ENCODE measurements around the gene RPS6KA3. TPM values are rescaled to one million over a fixed set of nuclear protein-coding genes. Genes with fewer than 3 reads are reported as not detected.

Gene RPS6KA3
- total RNA-seq, 2 experiments from 2014 or later = 27.7 to 27.9 TPM

- H3K4me1 Mint-ChIP-seq (ENCODE audit: low read depth) = peaks cover 5% of the 10 kb centered on the region
- intact Hi-C loops (cut with micrococcal nuclease) = no loop called here
- no peak for DNase-seq
- H3K36me3 Mint-ChIP-seq (ENCODE audit: low read depth) = peaks cover 13% of the 10 kb centered on the region
- CTCF ChIA-PET = no interaction called here
- H3K9me3 Mint-ChIP-seq = no peaks in the 10 kb centered on the region
- H3K27me3 Mint-ChIP-seq (ENCODE audit: low read depth) = no peaks in the 10 kb centered on the region
- no peak overlapping the region for H3K27ac Mint-ChIP-seq
- no peak overlapping the region for H3K4me3 Mint-ChIP-seq
Measured at GRCh38 chrX:20151689-20152088, 115.0 kb downstream of the RPS6KA3 start.

GRCh38 chrX:20149326-20149725 is 117.4 kb downstream of the RPS6KA3 start:
- Mint-ChIP-seq H3K27ac (no peak overlapping the region), H3K36me3 (ENCODE audit: low read depth) (peaks cover 5% of the 10 kb centered on the region), H3K4me3 (no peak overlapping the region), H3K4me1 (ENCODE audit: low read depth) (peaks cover 11% of the 10 kb centered on the region), H3K27me3 (ENCODE audit: low read depth) (no peaks in the 10 kb centered on the region), H3K9me3 (no peaks in the 10 kb centered on the region)
- CTCF ChIA-PET = no interaction called here
- DNase-seq = no peak
- intact Hi-C loops (cut with micrococcal nuclease) = no loop called here

GRCh38 chrX:20147561-20147960 is 119.1 kb downstream of the RPS6KA3 start:
- Mint-ChIP-seq H3K9me3 (no peaks in the 10 kb centered on the region), H3K4me3 (no peak overlapping the region), H3K27ac (no peak overlapping the region), H3K27me3 (ENCODE audit: low read depth) (no peaks in the 10 kb centered on the region), H3K36me3 (ENCODE audit: low read depth) (peaks cover 2% of the 10 kb centered on the region), H3K4me1 (ENCODE audit: low read depth) (peaks cover 23% of the 10 kb centered on the region)
- no peak for DNase-seq
- CTCF ChIA-PET = no interaction called here
- intact Hi-C loops (cut with micrococcal nuclease) = no loop called here

- no peaks in the 10 kb centered on the region for H3K27me3 Mint-ChIP-seq (ENCODE audit: low read depth)
- CTCF ChIA-PET = no interaction called here
- H3K27ac Mint-ChIP-seq = peak overlapping the region; percentile 68
- intact Hi-C loops (cut with micrococcal nuclease) = loop anchor here (5.0 kb wide), 5 partner anchors 182 to 1693 kb away; partner anchors contain the start of gene MBTPS2
- H3K4me1 Mint-ChIP-seq (ENCODE audit: low read depth) = peaks cover 30% of the 10 kb centered on the region
- peaks cover 4% of the 10 kb centered on the region for H3K36me3 Mint-ChIP-seq (ENCODE audit: low read depth)
- no peaks in the 10 kb centered on the region for H3K9me3 Mint-ChIP-seq
- DNase-seq = peak; percentile 29
- no peak overlapping the region for H3K4me3 Mint-ChIP-seq
Measured at GRCh38 chrX:20144491-20144890, 122.2 kb downstream of the RPS6KA3 start.

GRCh38 chrX:20143561-20143960 is 123.1 kb downstream of the RPS6KA3 start:
- H3K27ac Mint-ChIP-seq = no peak overlapping the region

GRCh38 chrX:20143111-20143510 is 123.6 kb downstream of the RPS6KA3 start:
- Mint-ChIP-seq H3K36me3 (ENCODE audit: low read depth) (peaks cover 4% of the 10 kb centered on the region), H3K4me1 (ENCODE audit: low read depth) (peaks cover 37% of the 10 kb centered on the region), H3K27me3 (ENCODE audit: low read depth) (no peaks in the 10 kb centered on the region)

More at GRCh38 chrX:20143561-20143960, 123.1 kb downstream of the RPS6KA3 start:
- DNase-seq = peak; percentile 6
- Mint-ChIP-seq H3K4me1 (ENCODE audit: low read depth) (peaks cover 37% of the 10 kb centered on the region), H3K27me3 (ENCODE audit: low read depth) (no peaks in the 10 kb centered on the region), H3K4me3 (no peak overlapping the region), H3K36me3 (ENCODE audit: low read depth) (peaks cover 4% of the 10 kb centered on the region), H3K9me3 (no peaks in the 10 kb centered on the region)
- CTCF ChIA-PET = no interaction called here
- intact Hi-C loops (cut with micrococcal nuclease) = loop anchor here (5.0 kb wide), 5 partner anchors 181 to 1694 kb away; partner anchors contain the start of gene MBTPS2

GRCh38 chrX:20141281-20142220 is 125.2 kb downstream of the RPS6KA3 start, which contains the start of gene EIF1AX:
Gene EIF1AX, minus strand, starts transcription at chrX:20141838. Its CDS starts 198 bp downstream, at chrX:20141640.
- DNase-seq = peak; percentile 97
- no peaks in the 10 kb centered on the region for H3K27me3 Mint-ChIP-seq (ENCODE audit: low read depth)
- CTCF ChIA-PET = no interaction called here
- intact Hi-C loops (cut with micrococcal nuclease) = loop anchor here (1.0 to 5.0 kb wide), 9 partner anchors 83 to 1696 kb away; partner anchors contain the start of gene MBTPS2
- peaks cover 38% of the 10 kb centered on the region for H3K4me1 Mint-ChIP-seq (ENCODE audit: low read depth)
- peaks cover 9% of the 10 kb centered on the region for H3K36me3 Mint-ChIP-seq (ENCODE audit: low read depth)
- H3K4me3 Mint-ChIP-seq = peak within 1 kb of the TSS; percentile 81
- H3K27ac Mint-ChIP-seq = peak within 1 kb of the TSS; percentile 80
- no peaks in the 10 kb centered on the region for H3K9me3 Mint-ChIP-seq

More at GRCh38 chrX:20143111-20143510, 123.6 kb downstream of the RPS6KA3 start:
- DNase-seq = no peak
- H3K4me3 Mint-ChIP-seq = peak overlapping the region; percentile 68
- CTCF ChIA-PET = no interaction called here
- H3K9me3 Mint-ChIP-seq = no peaks in the 10 kb centered on the region
- intact Hi-C loops (cut with micrococcal nuclease) = loop anchor here (5.0 kb wide), 5 partner anchors 181 to 1694 kb away; partner anchors contain the start of gene MBTPS2
- H3K27ac Mint-ChIP-seq = peak overlapping the region; percentile 71

- intact Hi-C loops (cut with micrococcal nuclease) = loop anchor here (2.0 to 5.0 kb wide), 8 partner anchors 84 to 1697 kb away; partner anchors contain the start of gene MBTPS2
- H3K36me3 Mint-ChIP-seq (ENCODE audit: low read depth) = peaks cover 17% of the 10 kb centered on the region
- H3K9me3 Mint-ChIP-seq = no peaks in the 10 kb centered on the region
- DNase-seq = no peak
- CTCF ChIA-PET = interaction anchor here (0.6 kb wide), 1 partner anchor 89 kb away, joined by 3 read pairs; no protein-coding TSS in a partner anchor
- peaks cover 48% of the 10 kb centered on the region for H3K4me1 Mint-ChIP-seq (ENCODE audit: low read depth)
- no peaks in the 10 kb centered on the region for H3K27me3 Mint-ChIP-seq (ENCODE audit: low read depth)
- H3K4me3 Mint-ChIP-seq = peak overlapping the region; percentile 81
- H3K27ac Mint-ChIP-seq = peak overlapping the region; percentile 80
Measured at GRCh38 chrX:20140420-20140819, 126.3 kb downstream of the RPS6KA3 start.

GRCh38 chrX:20139966-20140365 is 126.7 kb downstream of the RPS6KA3 start:
- H3K9me3 Mint-ChIP-seq = no peaks in the 10 kb centered on the region
- peak overlapping the region; percentile 81 for H3K4me3 Mint-ChIP-seq
- intact Hi-C loops (cut with micrococcal nuclease) = loop anchor here (2.0 to 5.0 kb wide), 8 partner anchors 85 to 1697 kb away; partner anchors contain the start of gene MBTPS2
- no peaks in the 10 kb centered on the region for H3K27me3 Mint-ChIP-seq (ENCODE audit: low read depth)
- DNase-seq = no peak
- H3K4me1 Mint-ChIP-seq (ENCODE audit: low read depth) = peaks cover 48% of the 10 kb centered on the region
- CTCF ChIA-PET = no interaction called here
- peak overlapping the region; percentile 80 for H3K27ac Mint-ChIP-seq
- H3K36me3 Mint-ChIP-seq (ENCODE audit: low read depth) = peaks cover 17% of the 10 kb centered on the region

- Mint-ChIP-seq H3K4me3 (no peak overlapping the region), H3K27ac (peak overlapping the region; percentile 63), H3K4me1 (ENCODE audit: low read depth) (peaks cover 29% of the 10 kb centered on the region), H3K36me3 (ENCODE audit: low read depth) (peaks cover 17% of the 10 kb centered on the region), H3K9me3 (no peaks in the 10 kb centered on the region), H3K27me3 (ENCODE audit: low read depth) (no peaks in the 10 kb centered on the region)
- no peak for DNase-seq
- intact Hi-C loops (cut with micrococcal nuclease) = no loop called here
- CTCF ChIA-PET = no interaction called here
Measured at GRCh38 chrX:20135944-20136343, 130.8 kb downstream of the RPS6KA3 start.

GRCh38 chrX:20132666-20133065 is 134.0 kb downstream of the RPS6KA3 start:
- H3K27ac Mint-ChIP-seq = no peak overlapping the region
- CTCF ChIA-PET = no interaction called here
- peaks cover 18% of the 10 kb centered on the region for H3K4me1 Mint-ChIP-seq (ENCODE audit: low read depth)
- H3K4me3 Mint-ChIP-seq = no peak overlapping the region
- intact Hi-C loops (cut with micrococcal nuclease) = no loop called here
- no peaks in the 10 kb centered on the region for H3K27me3 Mint-ChIP-seq (ENCODE audit: low read depth)
- DNase-seq = no peak
- no peaks in the 10 kb centered on the region for H3K9me3 Mint-ChIP-seq
- peaks cover 14% of the 10 kb centered on the region for H3K36me3 Mint-ChIP-seq (ENCODE audit: low read depth)

GRCh38 chrX:20130357-20130756 is 136.4 kb downstream of the RPS6KA3 start:
- Mint-ChIP-seq H3K4me3 (no peak overlapping the region), H3K4me1 (ENCODE audit: low read depth) (peaks cover 3% of the 10 kb centered on the region), H3K27me3 (ENCODE audit: low read depth) (no peaks in the 10 kb centered on the region), H3K27ac (no peak overlapping the region), H3K9me3 (no peaks in the 10 kb centered on the region), H3K36me3 (ENCODE audit: low read depth) (peaks cover 3% of the 10 kb centered on the region)
- no peak for DNase-seq
- intact Hi-C loops (cut with micrococcal nuclease) = no loop called here
- CTCF ChIA-PET = interaction anchor here (1.3 kb wide), 1 partner anchor 114 kb away, joined by 4 read pairs; no protein-coding TSS in a partner anchor
